Esophagus squamous epithelium (tissue), 5 donors: ENCODE measurements around the gene NEMP1. TPM values are rescaled to one million over a fixed set of nuclear protein-coding genes. Genes with fewer than 3 reads are reported as not detected.
A peak's percentile ranks its signal among the peaks of the same experiment; 100 is the strongest.

Experiments used
- DNase-seq: peaks from one replicate; lab custom pipeline; 2025; lab: John Stamatoyannopoulos, UW
- H3K27ac ChIP-seq, 4 donors: fragments of 200-600 bp; sonication (generic); one replicate each; pipeline ENCODE4 v1.5.1; 2016 to 2019; ENCODE audit warnings: mild to moderate bottlenecking in 1 of 4
- H3K27me3 ChIP-seq, 4 donors: fragments of 200-600 bp; sonication (generic); 1 replicate in 3 of 4; 2 replicates in 1 of 4; pipeline versions ENCODE4 v1.5.1 to v1.6.0; 2017 to 2021; ENCODE audit warnings: antibody characterized with exemption in 1 of 4
- H3K36me3 ChIP-seq, 3 donors: fragments of 200-600 bp; sonication (generic); one replicate each; pipeline ENCODE4 v1.5.1; 2016 to 2019
- H3K4me1 ChIP-seq, 3 donors: fragments of 200-600 bp; sonication (generic); one replicate each; pipeline ENCODE4 v1.5.1; 2017 to 2019
- H3K4me3 ChIP-seq, 4 donors: fragments of 200-600 bp; sonication (generic); 1 replicate in 3 of 4; 2 replicates in 1 of 4; pipeline ENCODE4 v1.5.1; 2016 to 2019; ENCODE audit warnings: mild to moderate bottlenecking in 2 of 4, moderate library complexity in 1 of 4
- H3K9me3 ChIP-seq, 3 donors: fragments of 200-600 bp; sonication (generic); one replicate each; pipeline ENCODE4 v1.5.1; 2016 to 2019
- CTCF ChIP-seq, 6 experiments: fragments of 450-650 bp in 4 of 6; fragments of 200-600 bp in 2 of 6; sonication (generic) in 2 of 6; IDR thresholded peaks; one replicate each; pipeline ENCODE4 v1.5.1; 2016 to 2019; ENCODE audit warnings: antibody characterized with exemption in 6 of 6, mild to moderate bottlenecking in 4 of 6, moderate library complexity in 4 of 6
- POLR2A ChIP-seq, 4 donors: fragments of 450-650 bp; IDR thresholded peaks; one replicate each; pipeline ENCODE4 v1.6.1; 2017; ENCODE audit warnings: antibody characterized with exemption in 4 of 4, mild to moderate bottlenecking in 4 of 4, moderate library complexity in 3 of 4
- WGBS, 2 donors: methylation state at CpG; one replicate each; pipeline ENCODE4 v1.1.5; 2018; 5-methylcytosine and 5-hydroxymethylcytosine counted together
- intact Hi-C: fragments of 100-400 bp; cut with DNase I; formaldehyde crosslinking; loops from one replicate; pipeline ENCODE4 v1.15.0; 2022
- total RNA-seq, 4 donors: library from RNA; depleted of rRNA; stranded (reverse); fragments of >200 nt; gene quantifications; one replicate each; pipeline ENCODE4 v1.1.0, GENCODE V29; 2016
- donor health status: DM: yes; HTN: yes; CAD: no.

NEMP1 gene
- total RNA-seq, 4 donors from 2014 or later, result 4.1 to 7.6 (median 6.7) TPM

GRCh38 chr12:57011438-57012424 is 66.9 kb downstream of the NEMP1 start:
- intact Hi-C loops, result no loop called here
- TF ChIP-seq POLR2A (IDR thresholded peaks at IDR 0.05), result no peak
- TF ChIP-seq CTCF (IDR thresholded peaks at IDR 0.05), result no peak
- Histone ChIP-seq H3K4me3 (no peak overlapping the region), H3K27ac (no peak overlapping the region), H3K36me3 (no peaks in the 10 kb centered on the region), H3K9me3 (no peaks in the 10 kb centered on the region), H3K27me3 (peaks cover 0 to 34% (median 0%) of the 10 kb centered on the region in 4 donors), H3K4me1 (peaks cover 3 to 12% (median 6%) of the 10 kb centered on the region in 3 donors)
- 53 to 62% methylated on average over 11 to 12 of the region's 12 CpGs for WGBS, 2 donors
- DNase-seq, result no peak

- Histone ChIP-seq H3K27ac (no peak overlapping the region), H3K4me3 (no peak overlapping the region), H3K9me3 (no peaks in the 10 kb centered on the region), H3K36me3 (no peaks in the 10 kb centered on the region), H3K4me1 (peaks cover 6 to 16% (median 6%) of the 10 kb centered on the region in 3 donors), H3K27me3 (peaks cover 0 to 25% (median 0%) of the 10 kb centered on the region in 4 donors)
- DNase-seq, result no peak
- intact Hi-C loops, result no loop called here
- WGBS, 2 donors, result 89 to 94% methylated on average over 4 of the region's 4 CpGs
- TF ChIP-seq CTCF (IDR thresholded peaks at IDR 0.05), result no peak
- TF ChIP-seq POLR2A (IDR thresholded peaks at IDR 0.05), result no peak
Measured at GRCh38 chr12:57010627-57011247, 67.9 kb downstream of the NEMP1 start.

GRCh38 chr12:57009949-57010626 is 68.5 kb downstream of the NEMP1 start:
- peaks cover 12 to 23% (median 13%) of the 10 kb centered on the region in 3 donors for H3K4me1 ChIP-seq
- intact Hi-C loops, result loop anchor here (5.0 kb wide), 1 partner anchor 52 kb away; no protein-coding TSS in a partner anchor
- no peak for DNase-seq
- WGBS, 2 donors, result 89% methylated on average over 5 of the region's 5 CpGs
- no peak overlapping the region for H3K4me3 ChIP-seq
- no peaks in the 10 kb centered on the region for H3K36me3 ChIP-seq
- H3K27me3 ChIP-seq, result peaks cover 0 to 18% (median 0%) of the 10 kb centered on the region in 4 donors
- no peaks in the 10 kb centered on the region for H3K9me3 ChIP-seq
- no peak overlapping the region for H3K27ac ChIP-seq
- no peak for TF ChIP-seq CTCF (IDR thresholded peaks at IDR 0.05)
- TF ChIP-seq POLR2A (IDR thresholded peaks at IDR 0.05), result no peak

- Histone ChIP-seq H3K36me3 (peaks cover 9 to 16% (median 10%) of the 10 kb centered on the region in 3 donors), H3K4me3 (no peak overlapping the region), H3K4me1 (peaks cover 12 to 33% (median 13%) of the 10 kb centered on the region in 3 donors), H3K27me3 (no peaks in the 10 kb centered on the region), H3K9me3 (no peaks in the 10 kb centered on the region), H3K27ac (peak overlapping the region in 1 of 4 donors; percentile 21)
- intact Hi-C loops, result loop anchor here (5.0 kb wide), 1 partner anchor 54 kb away; no protein-coding TSS in a partner anchor
- no peak for DNase-seq
- TF ChIP-seq POLR2A (IDR thresholded peaks at IDR 0.05) (no peak), CTCF (IDR thresholded peaks at IDR 0.05) (peak in 5 of 6 experiments; percentile 44 to 72 (median 61))
Measured at GRCh38 chr12:57008178-57008577, 70.4 kb downstream of the NEMP1 start.
